ENCODE results near the gene FTH1. TPM values are rescaled to one million over a fixed set of nuclear protein-coding genes. Genes with fewer than 3 reads are reported as not detected.

The FTH1 gene
- total RNA-seq, 1 experiment from 2014 or later = 463 TPM

Other genes starting within 250 kb of the FTH1 start
- gene MYRF, start 215.0 kb downstream of the FTH1 start, total RNA-seq (2014; rRNA removed; shearing (Covaris generic)) = 3.6 and 4.2 TPM in 2 replicates
- gene TMEM258, start 175.0 kb downstream of the FTH1 start, total RNA-seq (2014; rRNA removed; shearing (Covaris generic)) = 263 and 296 TPM in 2 replicates
- gene FEN1, start 174.7 kb downstream of the FTH1 start, total RNA-seq (2014; rRNA removed; shearing (Covaris generic)) = 103 and 119 TPM in 2 replicates
- 99.2 and 115 TPM in 2 replicates for gene FADS1, start 150.6 kb downstream of the FTH1 start, total RNA-seq (2014; rRNA removed; shearing (Covaris generic))
- gene FADS2, start 139.3 kb downstream of the FTH1 start, total RNA-seq (2014; rRNA removed; shearing (Covaris generic)) = 176 and 225 TPM in 2 replicates
- 27.1 and 41.3 TPM in 2 replicates for gene FADS3, start 76.1 kb downstream of the FTH1 start, total RNA-seq (2014; rRNA removed; shearing (Covaris generic))
- 5.8 and 7.2 TPM in 2 replicates for gene RAB3IL1, start 50.1 kb downstream of the FTH1 start, total RNA-seq (2014; rRNA removed; shearing (Covaris generic))
- gene BEST1, start 17.3 kb downstream of the FTH1 start, total RNA-seq (2014; rRNA removed; shearing (Covaris generic)) = 0.30 and 0.45 TPM in 2 replicates
- 96.8 and 107 TPM in 2 replicates for gene INCENP, start 156.4 kb upstream of the FTH1 start, total RNA-seq (2014; rRNA removed; shearing (Covaris generic))
- not detected in 2 replicates for gene SCGB1D1, start 222.6 kb upstream of the FTH1 start, total RNA-seq (2014; rRNA removed; shearing (Covaris generic))
- not detected in 2 replicates for gene SCGB2A1, start 241.0 kb upstream of the FTH1 start, total RNA-seq (2014; rRNA removed; shearing (Covaris generic))